H9 (cell line): ENCODE results near the gene WASF3. TPM values are rescaled to one million over a fixed set of nuclear protein-coding genes. Genes with fewer than 3 reads are reported as not detected.

ENCODE experiments used
- DNase-seq: peaks from one replicate; pipeline ENCODE4 v3.0.0-alpha.2; 2017
- H2AFZ ChIP-seq: one replicate; pipeline ENCODE4 v1.6.1; 2013; ENCODE audit warnings: mild to moderate bottlenecking, low read length, control low read depth, moderate library complexity
- H2AK5ac ChIP-seq: 2 replicates; pipeline ENCODE4 v1.6.1; 2013; ENCODE audit warnings: low read length, control low read depth, mixed read lengths; ENCODE audit not compliant: insufficient read length
- H2BK120ac ChIP-seq: one replicate; pipeline ENCODE4 v1.6.1; 2013; ENCODE audit warnings: low read depth, mild to moderate bottlenecking, low read length, control low read depth, inconsistent platforms; ENCODE audit not compliant: poor library complexity, severe bottlenecking
- H2BK12ac ChIP-seq: 2 replicates; pipeline ENCODE4 v1.6.1; 2013; ENCODE audit warnings: low read length, control low read depth, mixed read lengths, low read depth; ENCODE audit not compliant: insufficient read length
- H2BK15ac ChIP-seq: 2 replicates; pipeline ENCODE4 v1.6.1; 2013; ENCODE audit warnings: low read depth, low read length, control low read depth
- H2BK20ac ChIP-seq: one replicate; pipeline ENCODE4 v1.6.1; 2013; ENCODE audit warnings: low read depth, mild to moderate bottlenecking, low read length, control low read depth, inconsistent platforms; ENCODE audit not compliant: poor library complexity, severe bottlenecking
- H2BK5ac ChIP-seq: 2 replicates; pipeline ENCODE4 v1.6.1; 2013; ENCODE audit warnings: low read length, control low read depth, mixed read lengths; ENCODE audit not compliant: insufficient read length
- H3K14ac ChIP-seq: 2 replicates; pipeline ENCODE4 v1.6.1; 2013; ENCODE audit warnings: low read length, control low read depth; ENCODE audit not compliant: insufficient read depth
- H3K18ac ChIP-seq: 2 replicates; pipeline ENCODE4 v1.6.1; 2013; ENCODE audit warnings: low read depth, mild to moderate bottlenecking, mixed read lengths, low read length, control low read depth; ENCODE audit not compliant: insufficient read length
- H3K23ac ChIP-seq: 2 replicates; pipeline ENCODE4 v1.6.1; 2013; ENCODE audit warnings: low read length, control low read depth, mixed read lengths, low read depth; ENCODE audit not compliant: insufficient read length
- H3K23me2 ChIP-seq: 2 replicates; pipeline ENCODE4 v1.6.1; 2013; ENCODE audit warnings: low read depth, mild to moderate bottlenecking, mixed read lengths, low read length, control low read depth; ENCODE audit not compliant: insufficient read length, poor library complexity, severe bottlenecking
- H3K27ac ChIP-seq: 2 replicates; pipeline ENCODE4 v1.5.1; 2013; ENCODE audit warnings: low read length, control low read depth, mixed read lengths, low read depth; ENCODE audit not compliant: insufficient read length
- H3K27me3 ChIP-seq: 2 replicates; pipeline ENCODE4 v1.6.1; 2013; ENCODE audit warnings: low read length, control low read depth, inconsistent platforms; ENCODE audit not compliant: insufficient read depth
- H3K4ac ChIP-seq: 2 replicates; pipeline ENCODE4 v1.6.1; 2013; ENCODE audit warnings: low read depth, mild to moderate bottlenecking, control low read depth, inconsistent platforms, low read length, moderate library complexity
- H3K4me1 ChIP-seq: 2 replicates; pipeline ENCODE4 v1.6.1; 2013; ENCODE audit warnings: low read length, control low read depth, inconsistent platforms; ENCODE audit not compliant: insufficient read depth
- H3K4me2 ChIP-seq: 2 replicates; pipeline ENCODE4 v1.6.1; 2013; ENCODE audit warnings: low read length, control low read depth, mixed read lengths; ENCODE audit not compliant: insufficient read length, insufficient read depth
- H3K56ac ChIP-seq: 2 replicates; pipeline ENCODE4 v1.6.1; 2013; ENCODE audit warnings: low read depth, mild to moderate bottlenecking, mixed read lengths, low read length, control low read depth; ENCODE audit not compliant: insufficient read length
- H3K79me1 ChIP-seq: 2 replicates; pipeline ENCODE4 v1.6.1; 2013; ENCODE audit warnings: low read depth, mild to moderate bottlenecking, moderate library complexity, low read length, control low read depth, inconsistent platforms; ENCODE audit not compliant: insufficient read depth, poor library complexity, severe bottlenecking
- H3K79me2 ChIP-seq: 2 replicates; pipeline ENCODE4 v1.6.1; 2013; ENCODE audit warnings: low read length, control low read depth, inconsistent platforms; ENCODE audit not compliant: insufficient read depth
- H3K9ac ChIP-seq: 2 replicates; pipeline ENCODE4 v1.6.1; 2013; ENCODE audit warnings: low read length, control low read depth, mixed read lengths; ENCODE audit not compliant: insufficient read length; ENCODE audit errors: extremely low read depth
- H3K9me3 ChIP-seq: one replicate; pipeline ENCODE4 v1.6.1; 2013; ENCODE audit warnings: low read depth, low read length, inconsistent platforms; ENCODE audit not compliant: control insufficient read depth
- H3T11ph ChIP-seq: one replicate; pipeline ENCODE4 v1.6.1; 2013; ENCODE audit warnings: mild to moderate bottlenecking, low read length, control low read depth, inconsistent platforms
- H4K20me1 ChIP-seq: one replicate; pipeline ENCODE4 v1.6.1; 2013; ENCODE audit not compliant: control insufficient read depth, insufficient read length, insufficient read depth
- H4K5ac ChIP-seq: 2 replicates; pipeline ENCODE4 v1.6.1; 2013; ENCODE audit warnings: low read depth, mild to moderate bottlenecking, mixed read lengths, low read length, control low read depth; ENCODE audit not compliant: insufficient read length
- H4K8ac ChIP-seq: replicated peaks from 2 replicates; pipeline ENCODE4 v1.6.1; 2013; ENCODE audit warnings: low read length, control low read depth, mixed read lengths, low read depth; ENCODE audit not compliant: insufficient read length
- H4K91ac ChIP-seq: 2 replicates; pipeline ENCODE4 v1.6.1; 2013; ENCODE audit warnings: low read depth, mild to moderate bottlenecking, moderate library complexity, mixed read lengths, low read length, control low read depth; ENCODE audit not compliant: insufficient read length
- H3K27ac Mint-ChIP-seq, 3 experiments: 2 replicates in 2 of 3; 3 replicates in 1 of 3; pipeline ENCODE4 v1.8.0; 2020 to 2021; ENCODE audit warnings: mixed read lengths in 3 of 3, mild to moderate bottlenecking in 1 of 3, moderate library complexity in 1 of 3
- H3K27me3 Mint-ChIP-seq: 2 replicates; pipeline ENCODE4 v1.8.0; 2021; ENCODE audit warnings: low read depth, mild to moderate bottlenecking, moderate library complexity, mixed read lengths
- H3K36me3 Mint-ChIP-seq, 3 experiments: 2 replicates in 2 of 3; 3 replicates in 1 of 3; pipeline ENCODE4 v1.8.0; 2020 to 2021; ENCODE audit warnings: low read depth in 3 of 3, mixed read lengths in 3 of 3; ENCODE audit not compliant: insufficient read depth in 1 of 3
- H3K4me1 Mint-ChIP-seq, 2 experiments: 2 replicates each; pipeline ENCODE4 v1.8.0; 2020; ENCODE audit warnings: mixed read lengths in 2 of 2
- H3K4me3 Mint-ChIP-seq, 2 experiments: 2 replicates in 1 of 2; 3 replicates in 1 of 2; pipeline ENCODE4 v1.8.0; 2020 to 2021; ENCODE audit warnings: mild to moderate bottlenecking in 2 of 2, mixed read lengths in 2 of 2, moderate library complexity in 1 of 2
- H3K9me3 Mint-ChIP-seq, 2 experiments: 2 replicates in 1 of 2; 3 replicates in 1 of 2; pipeline ENCODE4 v1.8.0; 2020; ENCODE audit warnings: mild to moderate bottlenecking in 2 of 2, mixed read lengths in 2 of 2, moderate library complexity in 1 of 2
- CTCF ChIP-seq: fragments of 200-600 bp; sonication (generic); conservative IDR thresholded peaks from 3 replicates; pipeline ENCODE4 v1.8.0; 2021; ENCODE audit warnings: antibody characterized with exemption, mild to moderate bottlenecking
- WGBS: extraction: QIAGEN DNeasy Blood & Tissue Kit; methylation state at CpG from one replicate; pipeline ENCODE4 v1.1.7; 2013; ENCODE audit warnings: missing lambda C conversion rate, low lambda C conversion rate, mixed read lengths; ENCODE audit not compliant: insufficient read length; ENCODE audit errors: extremely low coverage; 5-methylcytosine and 5-hydroxymethylcytosine counted together
- total RNA-seq: library from RNA; stranded (reverse); gene quantifications from 2 replicates; pipeline ENCODE4 v1.2.1, GENCODE V29; 2021

WASF3 gene
- total RNA-seq, 1 experiment from 2014 or later: 22.2 TPM

GRCh38 chr13:26706381-26706780 lies 148.9 kb downstream of the WASF3 start:
- H3K4ac ChIP-seq: no peak overlapping the region
- no peak overlapping the region for H2BK120ac ChIP-seq
- no peak overlapping the region for H3K18ac ChIP-seq
- Mint-ChIP-seq H3K27ac (no peak overlapping the region), H3K4me3 (no peak overlapping the region), H3K4me1 (peaks cover 20 to 24% of the 10 kb centered on the region in 2 experiments), H3K9me3 (peaks cover 0 to 2% of the 10 kb centered on the region in 2 experiments; a peak in 2 of 5 replicates), H3K36me3 (no peaks in the 10 kb centered on the region; a peak in 1 of 7 replicates), H3K27me3 (peaks cover 6% of the 10 kb centered on the region)
- H3T11ph ChIP-seq: no peak overlapping the region
- no peak overlapping the region for H4K5ac ChIP-seq
- no peak overlapping the region for H2BK5ac ChIP-seq
- no peak overlapping the region for H3K56ac ChIP-seq
- no peak overlapping the region for H3K27ac ChIP-seq
- no peak overlapping the region for H3K23ac ChIP-seq
- WGBS: no CpG with 5 or more reads among the region's 7 CpGs
- no peaks in the 10 kb centered on the region for H3K23me2 ChIP-seq
- no peak overlapping the region for H3K4me2 ChIP-seq
- H3K79me2 ChIP-seq: no peaks in the 10 kb centered on the region
- H2BK20ac ChIP-seq: no peak overlapping the region
- peak; percentile 48; the same call in 2 of the 3 replicates for TF ChIP-seq CTCF
- no peaks in the 10 kb centered on the region for H3K4me1 ChIP-seq
- no peak overlapping the region for H4K91ac ChIP-seq
- H3K27me3 ChIP-seq: no peaks in the 10 kb centered on the region
- no peaks in the 10 kb centered on the region for H4K20me1 ChIP-seq
- no peak overlapping the region for H3K9ac ChIP-seq
- no peak overlapping the region for H2BK12ac ChIP-seq
- H2AK5ac ChIP-seq: no peak overlapping the region
- no peak overlapping the region for H3K14ac ChIP-seq
- DNase-seq: no peak
- H2AFZ ChIP-seq: no peak overlapping the region
- H2BK15ac ChIP-seq: no peak overlapping the region
- H4K8ac ChIP-seq: no peak overlapping the region
- no peaks in the 10 kb centered on the region for H3K79me1 ChIP-seq
- H3K9me3 ChIP-seq: no peaks in the 10 kb centered on the region
